ENCODE measurements around the gene CD63. TPM values are rescaled to one million over a fixed set of nuclear protein-coding genes. Genes with fewer than 3 reads are reported as not detected.

The CD63 gene
- total and polyA plus RNA-seq, 9 of the 15 experiments (the other 6 are each of a cell fraction or from before 2014, with no cell fraction given) = 313 to 735 (median 433) TPM

DNA sequence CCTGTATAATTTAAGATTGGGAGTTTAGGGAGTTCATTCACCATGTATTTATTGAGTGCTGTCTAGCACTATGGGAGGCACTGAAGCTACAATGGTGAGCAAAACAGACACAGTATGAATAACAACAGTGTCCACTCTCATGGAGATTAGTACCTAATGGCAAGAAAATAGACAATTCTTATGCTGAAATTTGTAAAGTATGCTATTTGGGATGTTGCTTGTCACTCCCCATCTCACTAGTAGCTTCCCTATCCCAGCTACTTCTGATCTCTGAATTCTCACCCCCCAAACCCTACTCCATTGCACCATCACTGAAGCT, 18.1 kb upstream of the CD63 start:
- peaks cover 56% of the 10 kb centered on the region for H3K36me3 ChIP-seq (ENCODE audit: control insufficient read depth, insufficient read depth, low read length)
- H3K27me3 ChIP-seq (ENCODE audit: control insufficient read depth in 2 of 2, insufficient read depth in 2 of 2, low read length in 2 of 2) = no peaks in the 10 kb centered on the region
- ChIA-PET CTCF (ENCODE audit: low intra/inter-chr PET ratio) (no interaction called here), POLR2A (interaction anchor here (0.5 to 2.8 kb wide), 10 partner anchors 8 to 273 kb away, joined by 3 to 15 read pairs (median 4); partner anchors contain the start of gene CD63)
- DNase-seq (ENCODE audit: extremely low read depth in 1 of 4, low spot score in 3 of 4) (no peak), ATAC-seq (no peak), FAIRE-seq (no peak)
- intact Hi-C loops (cut with micrococcal nuclease) (no loop called here), in situ Hi-C loops (cut with MboI) (no loop called here)
- no peak overlapping the region for H3K4me2 ChIP-seq (ENCODE audit: insufficient read depth, low read length)
- no peaks in the 10 kb centered on the region for H4K20me1 ChIP-seq (replicated peaks; ENCODE audit: control insufficient read depth, insufficient read depth, low read length)
- peaks cover 33 to 42% of the 10 kb centered on the region in 2 experiments for H3K4me1 ChIP-seq (replicated peaks in 1 of 2; ENCODE audit: control insufficient read depth in 2 of 2, insufficient read depth in 2 of 2, low read length in 2 of 2)
- H3K9me1 ChIP-seq (ENCODE audit: control insufficient read depth, insufficient read depth, low read length) = no peaks in the 10 kb centered on the region
- no peak overlapping the region for H3K4me3 ChIP-seq
- no peak for TF ChIP-seq DDX20 (tag; IDR thresholded peaks at IDR 0.05; ENCODE audit: low read depth)
- TF ChIP-seq TFAP4 (CRISPR knock-in tag; IDR thresholded peaks at IDR 0.05; ENCODE audit: borderline replicate concordance) = no peak
- TF ChIP-seq ZFP30 (CRISPR knock-in tag; IDR thresholded peaks at IDR 0.05; ENCODE audit: borderline replicate concordance) = no peak
- no peak for TF ChIP-seq GATA2 (CRISPR knock-in tag; IDR thresholded peaks at IDR 0.05)
- no peak for TF ChIP-seq ZBTB2 (IDR thresholded peaks at IDR 0.05)
- TF ChIP-seq CUX1 (CRISPR knock-in tag; IDR thresholded peaks at IDR 0.05) = no peak
- no peak for TF ChIP-seq ILK (tag; IDR thresholded peaks at IDR 0.05; ENCODE audit: borderline replicate concordance, low read depth)
- H3K9me3 ChIP-seq (replicated peaks; ENCODE audit: control insufficient read depth, insufficient read depth, low read depth, low read length) = no peaks in the 10 kb centered on the region; the same call in 1 of the 2 replicates
- peak overlapping the region; percentile 49; the same call in 1 of the 3 replicates for H3K27ac ChIP-seq (ENCODE audit: extremely low read depth, low read depth, low read length)
- peaks cover 38% of the 10 kb centered on the region for H3K79me2 ChIP-seq (ENCODE audit: control insufficient read depth, insufficient read depth, low read length)
- H3K9ac ChIP-seq (ENCODE audit: insufficient read depth in 1 of 2, low read depth in 2 of 2, low read length in 2 of 2) = no peak overlapping the region; a peak in 1 of 4 replicates
- no peak overlapping the region for H2AFZ ChIP-seq (ENCODE audit: low read depth, low read length)
- TSS peak; percentile 14 for BruUV-seq (replicated peaks)

All from K562 (cell line).